PFSK-1 (cell line): ENCODE data around the gene SYNGR4.

Experiments
- FOXP2 ChIP-seq: optimal IDR thresholded peaks from 2 replicates; pipeline ENCODE3; 2011; ENCODE audit warnings: borderline replicate concordance, control low read depth, inconsistent platforms; ENCODE audit not compliant: insufficient read depth; ENCODE audit errors: extremely low read length, extremely low read depth
- POLR2AphosphoS5 ChIP-seq: IDR thresholded peaks from 2 replicates; pipeline ENCODE4 v1.6.1; 2012; ENCODE audit warnings: low read depth, mild to moderate bottlenecking, control low read depth, low read length, moderate library complexity
- REST ChIP-seq, 2 experiments: IDR thresholded peaks; 2 replicates each; pipeline versions ENCODE4 v1.6.1 to v1.8.0; 2011 to 2012; ENCODE audit warnings: low read depth in 2 of 2, low read length in 2 of 2, control low read depth in 1 of 2, inconsistent platforms in 1 of 2, mild to moderate bottlenecking in 1 of 2, moderate library complexity in 1 of 2; ENCODE audit not compliant: insufficient read depth in 1 of 2
- SIN3A ChIP-seq: IDR thresholded peaks from 2 replicates; pipeline ENCODE4 v1.6.1; 2012; ENCODE audit warnings: mild to moderate bottlenecking, low read length, moderate library complexity, borderline replicate concordance; ENCODE audit not compliant: insufficient read depth
- TAF1 ChIP-seq: IDR thresholded peaks from 2 replicates; pipeline ENCODE4 v1.6.1; 2012; ENCODE audit warnings: low read length, control low read depth, borderline replicate concordance; ENCODE audit not compliant: insufficient read depth

SYNGR4 gene

GRCh38 chr19:48321622-48322591, 42.3 kb upstream of the SYNGR4 start:
- TF ChIP-seq POLR2AphosphoS5 (peak; percentile 84), FOXP2 (peak; percentile 88), REST (IDR thresholded peaks at IDR 0.05; ENCODE audit: insufficient read depth in 1 of 2, low read depth in 2 of 2, low read length in 2 of 2) (no peak; a peak in 1 of 4 replicates), SIN3A (peak; percentile 55; the same call in 1 of the 2 replicates), TAF1 (no peak)

- peak; percentile 83 for TF ChIP-seq POLR2AphosphoS5
- no peak for TF ChIP-seq REST (IDR thresholded peaks at IDR 0.05; ENCODE audit: insufficient read depth in 1 of 2, low read depth in 2 of 2, low read length in 2 of 2)
- peak; percentile 55; the same call in 1 of the 2 replicates for TF ChIP-seq TAF1
Measured at GRCh38 chr19:48325265-48325910, 38.8 kb upstream of the SYNGR4 start, which contains the start of gene EMP3. Gene EMP3 (plus strand): TSS chr19:48325552. CDS start chr19:48326845, 1,293 bp downstream.

DNA sequence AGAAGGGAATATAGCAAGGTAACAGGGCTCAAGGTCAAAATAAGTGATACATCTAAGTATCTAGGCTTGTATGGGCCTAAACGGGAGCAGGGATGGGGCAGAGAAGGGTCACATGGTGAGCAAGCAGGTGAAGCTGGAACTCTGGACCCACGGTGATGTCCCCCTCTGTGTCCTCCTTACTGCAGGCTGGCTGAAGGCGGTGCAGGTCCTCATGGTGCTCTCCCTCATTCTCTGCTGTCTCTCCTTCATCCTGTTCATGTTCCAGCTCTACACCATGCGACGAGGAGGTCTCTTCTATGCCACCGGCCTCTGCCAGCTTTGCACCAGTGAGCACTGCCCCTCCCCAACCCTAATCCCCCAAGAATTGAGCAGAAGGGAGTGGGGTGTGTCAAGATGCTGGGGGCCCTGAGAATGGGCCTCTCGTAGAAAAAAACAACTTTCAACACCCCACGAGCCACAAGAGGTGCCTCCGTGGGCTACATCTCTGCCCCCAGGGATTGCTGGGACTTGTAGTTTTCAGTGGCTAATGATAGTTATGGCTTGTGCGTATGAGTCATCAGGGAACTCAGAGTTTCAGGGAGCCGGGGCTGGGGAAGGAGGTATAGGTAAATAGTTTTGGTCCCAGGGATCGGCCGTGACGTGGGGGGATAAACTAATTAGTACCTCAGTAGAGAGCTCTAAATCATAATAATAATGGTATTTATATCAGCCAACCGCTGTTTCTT, 34.8 kb upstream of the SYNGR4 start:
- TF ChIP-seq FOXP2: no peak
- no peak for TF ChIP-seq SIN3A
- TF ChIP-seq REST (IDR thresholded peaks at IDR 0.05; ENCODE audit: insufficient read depth in 1 of 2, low read depth in 2 of 2, low read length in 2 of 2): no peak
- TF ChIP-seq POLR2AphosphoS5: no peak
- no peak for TF ChIP-seq TAF1

DNA sequence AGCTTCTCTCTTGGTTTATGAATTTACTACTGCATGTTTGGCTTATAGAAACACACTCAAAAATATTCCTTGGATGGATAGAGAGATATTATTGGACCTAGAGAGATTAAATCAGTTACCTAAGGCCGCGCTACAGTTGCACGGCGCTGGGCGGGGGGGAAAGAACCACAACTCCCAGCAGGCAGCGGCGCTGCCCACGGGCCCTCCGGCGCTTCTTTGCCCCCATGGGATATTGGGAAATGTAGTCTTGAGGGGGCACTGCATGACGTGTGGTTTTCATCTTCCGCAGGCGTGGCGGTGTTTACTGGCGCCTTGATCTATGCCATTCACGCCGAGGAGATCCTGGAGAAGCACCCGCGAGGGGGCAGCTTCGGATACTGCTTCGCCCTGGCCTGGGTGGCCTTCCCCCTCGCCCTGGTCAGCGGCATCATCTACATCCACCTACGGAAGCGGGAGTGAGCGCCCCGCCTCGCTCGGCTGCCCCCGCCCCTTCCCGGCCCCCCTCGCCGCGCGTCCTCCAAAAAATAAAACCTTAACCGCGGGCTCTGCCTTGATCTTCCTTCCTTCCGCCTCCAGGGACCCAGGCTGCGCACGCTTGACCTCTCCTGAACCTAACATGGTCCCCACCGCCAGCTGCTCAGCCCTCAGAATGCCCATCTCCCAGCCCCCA, 34.0 kb upstream of the SYNGR4 start:
- no peak for TF ChIP-seq FOXP2
- TF ChIP-seq POLR2AphosphoS5: no peak
- no peak for TF ChIP-seq REST (IDR thresholded peaks at IDR 0.05; ENCODE audit: insufficient read depth in 1 of 2, low read depth in 2 of 2, low read length in 2 of 2)
- no peak for TF ChIP-seq TAF1
- TF ChIP-seq SIN3A: no peak
